K562 (cell line): ENCODE measurements around the gene ABCA7. TPM values are rescaled to one million over a fixed set of nuclear protein-coding genes. Genes with fewer than 3 reads are reported as not detected.

Experiments used
- ARID3A ChIP-seq: IDR thresholded peaks from 2 replicates; pipeline ENCODE4 v1.6.1; 2012; ENCODE audit warnings: low read depth, low read length, improper control_type of control experiment, borderline replicate concordance
- ASH1L ChIP-seq: fragments of 450-650 bp; IDR thresholded peaks from 2 replicates; pipeline ENCODE4 v1.6.1; 2018; ENCODE audit warnings: borderline replicate concordance, mild to moderate bottlenecking, low read depth; ENCODE audit not compliant: partially characterized antibody
- CBX2 ChIP-seq: fragments of 200-600 bp; sonication (generic); IDR thresholded peaks from one replicate; pipeline ENCODE4 v1.6.1; 2012; ENCODE audit warnings: mild to moderate bottlenecking, low read length, inconsistent platforms; ENCODE audit not compliant: insufficient read depth, poor library complexity, severe bottlenecking
- CCAR2 ChIP-seq: fragments of 200-400 bp; formaldehyde crosslinking; IDR thresholded peaks from 2 replicates; pipeline ENCODE4 v1.6.1; 2017; ENCODE audit warnings: mild to moderate bottlenecking, low read depth, low read length
- CREB3L1 ChIP-seq: fragments of 450-650 bp; IDR thresholded peaks from 2 replicates; pipeline ENCODE4 v1.6.1; 2014; ENCODE audit warnings: low read depth, mild to moderate bottlenecking, moderate library complexity, borderline replicate concordance
- CREM ChIP-seq: IDR thresholded peaks from 2 replicates; pipeline ENCODE4 v1.6.1; 2014; ENCODE audit warnings: antibody characterized with exemption, low read depth
- ELF2 ChIP-seq: fragments of 250-450 bp; sonication (Bioruptor Pico); IDR thresholded peaks from 2 replicates; pipeline ENCODE4 v1.5.0; 2021; ENCODE audit warnings: mild to moderate bottlenecking
- HSF4 ChIP-seq: fragments of 250-450 bp; sonication (Bioruptor Pico); IDR thresholded peaks from 2 replicates; pipeline ENCODE4 v2.1.2; 2022; ENCODE audit warnings: mild to moderate bottlenecking, moderate library complexity, borderline replicate concordance
- MAZ ChIP-seq, 2 experiments: fragments of 450-650 bp in 1 of 2; sonication (generic) in 1 of 2; formaldehyde crosslinking; IDR thresholded peaks in 1 of 2; conservative IDR thresholded peaks in 1 of 2; 2 replicates each; pipeline versions ENCODE4 v1.4.0 to v1.5.0; 2020; ENCODE audit warnings: mild to moderate bottlenecking in 1 of 2, missing genetic modification reagents in 1 of 2
- MBD2 ChIP-seq: sonication (generic); IDR thresholded peaks from 2 replicates; pipeline ENCODE4 v1.6.1; 2016; ENCODE audit warnings: low read depth, borderline replicate concordance
- MECOM ChIP-seq: fragments of 250-450 bp; sonication (Bioruptor Pico); IDR thresholded peaks from 2 replicates; pipeline ENCODE4 v1.8.0; 2022; ENCODE audit warnings: inconsistent platforms
- MLLT1 ChIP-seq, 2 experiments: fragments of 450-650 bp; IDR thresholded peaks; 2 replicates each; pipeline ENCODE4 v1.6.1; 2016
- RBM25 ChIP-seq: fragments of 200-400 bp; formaldehyde crosslinking; IDR thresholded peaks from 2 replicates; pipeline ENCODE4 v1.6.1; 2018; ENCODE audit warnings: low read length, low read depth, moderate library complexity; ENCODE audit not compliant: severe bottlenecking
- SIN3B ChIP-seq: fragments of 450-650 bp; IDR thresholded peaks from 2 replicates; pipeline ENCODE4 v1.6.1; 2017; ENCODE audit warnings: low read depth, mild to moderate bottlenecking, moderate library complexity
- SMARCA5 ChIP-seq: fragments of 450-650 bp; IDR thresholded peaks from 2 replicates; pipeline ENCODE4 v1.6.1; 2016
- SNIP1 ChIP-seq: fragments of 450-650 bp; IDR thresholded peaks from 2 replicates; pipeline ENCODE4 v1.7.1; 2017; ENCODE audit warnings: low read depth, mild to moderate bottlenecking
- TEAD1 ChIP-seq, 2 experiments: fragments of 450-650 bp in 1 of 2; sonication (generic) in 1 of 2; formaldehyde crosslinking; IDR thresholded peaks; 2 replicates each; pipeline versions ENCODE4 v1.4.0 to v1.8.0; 2020 to 2022; ENCODE audit warnings: mild to moderate bottlenecking in 2 of 2, missing genetic modification reagents in 1 of 2
- ZBED1 ChIP-seq: IDR thresholded peaks from 2 replicates; pipeline ENCODE4 v1.6.1; 2014
- ZFP36 ChIP-seq: fragments of 150-350 bp; IDR thresholded peaks from 2 replicates; pipeline ENCODE4 v1.6.1; 2018; ENCODE audit warnings: low read length, low read depth; ENCODE audit not compliant: partially characterized antibody
- ZNF140 ChIP-seq: fragments of 250-450 bp; sonication (Bioruptor Pico); IDR thresholded peaks from 2 replicates; pipeline ENCODE4 v1.8.0; 2021; ENCODE audit warnings: moderate library complexity, mild to moderate bottlenecking, inconsistent platforms
- ZNF584 ChIP-seq: fragments of 200-800 bp; sonication (Bioruptor generic); IDR thresholded peaks from 2 replicates; pipeline ENCODE4 v1.6.1; 2016; ENCODE audit warnings: low read depth, mild to moderate bottlenecking, missing genetic modification characterization, missing compliant biosample characterization
- polyA plus RNA-seq, 8 experiments: library from polyadenylated mRNA; depleted of rRNA in 4 of 8; stranded (reverse) in 5 of 8; unstranded in 3 of 8; fragments of >200 nt; fragmentation: Nextera tagmentation in 2 of 8; fragmentation: Illumina TruSeq in 1 of 8; extraction: Ambion mirVana in 2 of 8; extraction: Trizol in 1 of 8; gene quantifications; 2 replicates each; pipeline versions ENCODE4 v1.2.1 to v1.2.3, GENCODE V29; 2011 to 2014; ENCODE audit warnings: inconsistent platforms in 1 of 8, missing spikeins in 1 of 8
- total RNA-seq, 7 experiments: library from RNA; depleted of rRNA in 6 of 7; stranded (reverse); fragments of >200 nt in 6 of 7; fragmentation: Illumina TruSeq in 2 of 7; extraction: Trizol in 2 of 7; gene quantifications; 2 replicates each; pipeline versions ENCODE4 v1.2.1 to v1.2.3, GENCODE V29; 2011 to 2021; ENCODE audit warnings: low replicate concordance in 1 of 7
- TF ChIP-seq, protein P1 (sequence below): fragments of 450-650 bp; IDR thresholded peaks from 2 replicates; pipeline ENCODE4 v1.6.1; 2016; ENCODE audit warnings: low read depth, mild to moderate bottlenecking, moderate library complexity

ABCA7 gene
- total and polyA plus RNA-seq, 9 of the 15 experiments (the other 6 are each of a cell fraction or from before 2014, with no cell fraction given) = 2.3 to 96.1 (median 31.2) TPM

DNA sequence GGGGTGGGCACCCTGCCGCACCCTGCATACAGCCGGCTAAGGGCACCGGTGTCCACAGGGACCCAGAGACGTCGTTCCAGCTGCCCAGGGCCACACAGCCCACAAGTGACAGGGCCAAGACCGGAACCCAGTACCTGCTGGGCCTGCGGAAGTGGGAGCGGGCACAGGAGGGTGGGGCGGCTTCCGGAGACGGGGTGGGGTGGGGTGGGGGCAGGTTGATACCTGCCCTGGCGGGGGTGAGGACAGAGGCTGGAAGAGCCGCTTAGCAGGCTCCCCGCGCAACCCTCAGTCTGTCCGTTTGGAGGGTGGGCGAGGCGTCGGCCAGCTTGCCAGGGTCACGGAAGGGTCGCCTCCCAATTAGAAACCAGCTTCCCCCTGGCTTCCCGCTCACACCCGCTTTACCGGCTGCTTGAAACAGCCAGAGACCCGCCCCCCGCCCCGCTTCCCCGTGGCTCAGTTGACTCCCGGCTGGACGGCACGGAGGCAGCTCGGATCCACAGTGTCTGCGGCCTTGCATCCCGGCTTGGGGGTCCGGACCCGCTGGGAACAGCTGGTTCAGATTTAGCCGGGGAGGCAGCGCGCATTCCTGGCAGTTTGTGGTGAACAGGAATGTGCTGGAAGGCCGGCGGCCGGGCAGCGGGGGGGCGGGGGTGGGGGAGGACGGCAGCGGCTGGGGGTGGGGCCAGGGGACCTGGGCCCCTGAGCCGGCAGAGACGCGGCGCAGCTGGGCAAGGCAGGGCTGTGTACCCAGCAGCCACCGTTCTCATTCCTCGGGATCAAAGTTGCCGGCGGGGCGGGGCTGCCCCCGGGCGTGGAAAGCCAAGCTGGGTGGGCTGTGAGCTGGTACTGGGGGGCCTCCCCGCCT is 11.6 kb upstream of the ABCA7 start (continued):
- TF ChIP-seq MLLT1 (IDR thresholded peaks at IDR 0.05) (peak in 1 of 2 experiments; percentile 56; a peak in 1 of 4 replicates), SMARCA5 (peak; percentile 60; the same call in 1 of the 2 replicates), ZNF140 (no peak), CREB3L1 (no peak), CREM (0 out of 2 replicates have a peak, but pooled peaks have one; percentile 25), ARID3A (no peak), CBX2 (no peak), MBD2 (peak; percentile 25; the same call in 1 of the 2 replicates), ZNF584 (CRISPR knock-in tag) (no peak), SIN3B (no peak), CCAR2 (no peak), MAZ (CRISPR knock-in tag; conservative IDR thresholded peaks at IDR 0.05 in 1 of 2, IDR thresholded peaks at IDR 0.05 in 1 of 2) (peak; percentile 55 to 62; a peak in 3 of 4 replicates), MECOM (CRISPR knock-in tag) (no peak), ELF2 (no peak), RBM25 (peak; percentile 38), ASH1L (no peak), ZBED1 (no peak), SNIP1 (no peak), TEAD1 (CRISPR knock-in tag; IDR thresholded peaks at IDR 0.05) (peak; percentile 44 to 80; a peak in 3 of 4 replicates), HSF4 (CRISPR knock-in tag) (no peak), ZFP36 (peak; percentile 92)
- TF ChIP-seq, protein P1, sequence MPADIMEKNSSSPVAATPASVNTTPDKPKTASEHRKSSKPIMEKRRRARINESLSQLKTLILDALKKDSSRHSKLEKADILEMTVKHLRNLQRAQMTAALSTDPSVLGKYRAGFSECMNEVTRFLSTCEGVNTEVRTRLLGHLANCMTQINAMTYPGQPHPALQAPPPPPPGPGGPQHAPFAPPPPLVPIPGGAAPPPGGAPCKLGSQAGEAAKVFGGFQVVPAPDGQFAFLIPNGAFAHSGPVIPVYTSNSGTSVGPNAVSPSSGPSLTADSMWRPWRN = no peak
